Activated naive CD8-positive, alpha-beta T cell (primary cell): ENCODE data around the gene DNAJB4.

Experiments
- H3K27ac Mint-ChIP-seq: one replicate; pipeline ENCODE4 v1.8.0; 2021; ENCODE audit warnings: mixed read lengths
- H3K27me3 Mint-ChIP-seq: one replicate; pipeline ENCODE4 v1.8.0; 2021; ENCODE audit warnings: mixed read lengths
- H3K36me3 Mint-ChIP-seq: one replicate; pipeline ENCODE4 v1.8.0; 2021; ENCODE audit warnings: mixed read lengths
- H3K4me1 Mint-ChIP-seq: one replicate; pipeline ENCODE4 v1.8.0; 2021; ENCODE audit warnings: low read depth, mixed read lengths
- H3K4me3 Mint-ChIP-seq: one replicate; pipeline ENCODE4 v1.8.0; 2021; ENCODE audit warnings: mild to moderate bottlenecking, mixed read lengths
- H3K9me3 Mint-ChIP-seq: one replicate; pipeline ENCODE4 v1.8.0; 2021; ENCODE audit warnings: low read depth, mixed read lengths

Gene DNAJB4

DNA sequence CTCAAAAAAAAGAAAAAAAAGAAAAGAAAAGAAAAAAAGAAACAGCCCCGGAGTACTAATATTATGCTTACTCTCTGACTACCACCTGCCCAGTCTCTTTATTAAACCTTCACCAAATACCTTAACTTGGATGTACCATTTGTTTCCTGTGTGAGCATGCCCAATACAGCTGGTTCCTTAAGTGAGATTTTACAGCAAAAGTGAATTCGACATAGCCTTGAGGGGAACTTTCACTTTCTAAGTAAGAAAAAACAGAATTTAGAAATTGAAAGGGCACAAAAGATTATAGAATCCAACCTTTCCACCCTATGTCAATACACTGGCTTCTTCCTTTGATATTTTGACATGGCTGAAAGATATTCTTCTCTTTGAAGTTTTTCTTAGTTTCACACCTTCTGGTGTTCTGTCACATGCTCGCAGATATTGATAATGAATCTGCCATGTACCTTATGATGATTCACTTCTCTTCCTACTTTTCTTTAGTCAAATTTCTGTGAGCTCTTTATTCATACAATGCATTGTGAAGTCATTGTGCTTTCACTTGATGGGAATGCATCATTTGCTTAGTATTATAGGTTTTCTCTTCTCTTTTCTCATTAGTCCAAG, 35.8 kb downstream of the DNAJB4 start:
- peak overlapping the region; percentile 51 for H3K4me3 Mint-ChIP-seq
- peaks cover 2% of the 10 kb centered on the region for H3K36me3 Mint-ChIP-seq
- peaks cover 14% of the 10 kb centered on the region for H3K27me3 Mint-ChIP-seq
- H3K9me3 Mint-ChIP-seq, result peaks cover 3% of the 10 kb centered on the region
- H3K27ac Mint-ChIP-seq, result peak overlapping the region; percentile 78
- peaks cover 24% of the 10 kb centered on the region for H3K4me1 Mint-ChIP-seq

DNA sequence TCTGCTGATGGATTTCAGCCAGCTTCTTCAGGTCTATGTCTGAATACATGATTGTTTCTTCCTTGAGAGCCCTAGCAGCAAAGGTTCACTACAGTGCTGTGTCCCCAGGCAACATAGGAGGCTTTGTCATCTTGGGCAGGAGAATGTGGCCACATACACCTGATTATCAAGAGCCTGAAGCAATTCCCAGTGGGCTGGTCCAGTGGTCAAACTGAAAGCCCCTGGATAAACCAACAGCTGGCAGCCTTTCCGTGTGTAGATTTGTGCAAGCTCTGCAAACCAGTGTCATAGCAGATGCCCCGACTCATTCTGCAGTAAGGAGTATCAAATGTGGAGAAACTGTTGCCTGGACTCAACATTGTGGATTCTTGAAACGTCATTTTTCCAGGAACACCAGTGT, 38.7 kb downstream of the DNAJB4 start:
- peaks cover 3% of the 10 kb centered on the region for H3K9me3 Mint-ChIP-seq
- H3K27ac Mint-ChIP-seq, result no peak overlapping the region
- no peak overlapping the region for H3K4me3 Mint-ChIP-seq
- H3K27me3 Mint-ChIP-seq, result peaks cover 24% of the 10 kb centered on the region
- peaks cover 2% of the 10 kb centered on the region for H3K36me3 Mint-ChIP-seq
- H3K4me1 Mint-ChIP-seq, result peaks cover 39% of the 10 kb centered on the region

DNA sequence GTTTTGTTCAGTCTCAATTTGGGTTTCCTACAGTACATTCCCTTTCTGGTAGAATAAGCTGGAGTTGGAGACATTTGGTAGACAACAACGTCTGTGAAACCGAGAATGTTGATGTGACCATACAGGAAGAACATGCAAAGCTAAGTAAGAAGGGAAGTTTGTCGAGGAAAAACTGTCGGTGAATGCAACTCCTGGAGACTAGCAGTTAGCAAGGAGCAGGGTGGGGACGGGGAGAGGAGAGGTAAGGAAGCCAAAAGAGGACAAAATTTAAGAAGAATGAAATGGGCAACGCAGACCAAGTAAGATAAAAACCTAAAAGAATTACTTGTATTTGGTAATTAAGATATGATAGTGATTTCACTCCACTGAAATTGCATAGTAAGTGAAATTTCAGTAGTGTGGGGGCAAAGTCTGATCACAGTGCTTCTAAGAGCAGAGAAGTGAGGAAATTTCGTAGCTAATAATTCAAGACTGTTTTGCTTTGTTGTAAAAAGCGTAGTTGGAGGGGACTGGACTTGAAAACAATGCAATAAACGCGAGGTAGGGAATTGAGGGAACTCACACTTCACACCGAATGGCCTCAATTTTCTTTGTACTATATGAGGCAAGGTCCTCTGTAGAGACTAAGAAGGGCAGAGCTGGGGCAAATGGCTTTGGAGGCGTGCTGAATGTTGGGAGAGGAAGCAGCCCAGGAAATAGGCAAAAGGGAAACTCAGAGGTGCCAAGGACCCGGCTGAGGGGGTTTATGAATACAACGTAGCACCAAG, 40.2 kb downstream of the DNAJB4 start:
- H3K36me3 Mint-ChIP-seq, result peaks cover 4% of the 10 kb centered on the region
- H3K27ac Mint-ChIP-seq, result no peak overlapping the region
- peaks cover 40% of the 10 kb centered on the region for H3K4me1 Mint-ChIP-seq
- H3K27me3 Mint-ChIP-seq, result peaks cover 31% of the 10 kb centered on the region
- peak overlapping the region; percentile 80 for H3K4me3 Mint-ChIP-seq
- peaks cover 3% of the 10 kb centered on the region for H3K9me3 Mint-ChIP-seq

DNA sequence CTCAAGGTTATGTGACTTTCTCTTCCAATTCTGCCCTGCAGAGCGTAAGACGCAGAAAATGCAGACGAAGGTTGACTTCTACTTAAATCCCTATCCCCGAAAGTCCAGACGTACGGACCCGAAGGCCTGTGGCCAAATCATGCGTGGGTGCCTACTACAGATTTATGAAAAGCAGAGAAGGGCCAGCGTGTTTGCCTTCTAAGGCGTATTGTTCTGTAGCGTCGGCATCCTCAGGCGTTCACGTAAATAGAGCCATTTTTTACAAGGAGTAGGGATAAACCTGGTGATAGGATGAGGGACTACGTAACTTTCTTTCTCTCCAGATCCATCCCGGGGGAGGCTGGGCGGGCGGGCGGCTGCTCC, 40.8 kb downstream of the DNAJB4 start:
- Mint-ChIP-seq H3K27me3 (peaks cover 31% of the 10 kb centered on the region), H3K4me3 (peak overlapping the region; percentile 80), H3K36me3 (peaks cover 2% of the 10 kb centered on the region), H3K27ac (no peak overlapping the region), H3K9me3 (peaks cover under 1% of the 10 kb centered on the region), H3K4me1 (peaks cover 34% of the 10 kb centered on the region)

DNA sequence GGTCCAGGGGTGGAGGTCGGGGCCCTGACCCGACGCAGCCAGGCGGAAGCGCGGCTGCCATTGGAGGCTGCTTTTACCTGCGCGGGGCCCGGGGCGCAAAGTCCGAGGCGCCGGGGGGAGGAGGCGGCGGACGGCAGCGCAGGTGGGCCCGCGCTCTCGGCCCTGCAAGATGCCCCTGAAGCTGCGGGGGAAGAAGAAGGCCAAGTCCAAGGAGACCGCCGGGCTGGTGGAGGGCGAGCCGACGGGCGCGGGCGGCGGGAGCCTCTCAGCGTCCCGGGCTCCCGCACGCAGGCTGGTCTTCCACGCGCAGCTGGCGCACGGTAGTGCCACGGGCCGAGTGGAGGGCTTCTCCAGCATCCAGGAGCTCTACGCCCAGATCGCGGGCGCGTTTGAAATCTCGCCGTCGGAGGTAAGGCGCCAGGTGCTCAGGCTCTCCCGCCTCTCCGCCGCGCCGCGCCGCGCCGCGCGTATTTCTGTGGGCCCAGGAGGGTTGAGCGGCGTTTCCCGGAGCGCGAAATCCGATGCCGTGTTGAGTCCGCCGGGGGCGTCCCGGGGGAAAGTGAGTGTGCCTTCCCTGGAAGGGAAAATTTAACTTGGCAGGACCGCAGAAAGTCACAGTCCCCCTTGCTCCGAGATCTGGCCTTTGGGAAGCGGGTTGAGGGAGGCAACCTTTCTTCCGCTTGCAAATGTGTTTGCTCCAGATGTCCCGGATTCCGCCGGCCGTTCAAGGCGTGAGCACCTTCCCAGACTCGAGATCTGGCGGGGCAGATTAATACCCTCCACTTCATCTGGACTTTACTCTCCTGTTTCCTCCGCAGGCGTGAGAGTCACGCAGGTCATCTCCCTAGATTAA, 41.4 kb downstream of the DNAJB4 start, which contains the start of gene GIPC2:
GIPC2 (plus strand) TSS at position 41 of the 853 bp plus-strand sequence; CDS start at position 170, 129 bp downstream.
- H3K27me3 Mint-ChIP-seq, result peaks cover 31% of the 10 kb centered on the region
- peaks cover 29% of the 10 kb centered on the region for H3K4me1 Mint-ChIP-seq
- peak within 1 kb of the TSS; percentile 83 for H3K4me3 Mint-ChIP-seq
- H3K27ac Mint-ChIP-seq, result no peak within 1 kb of the TSS
- peaks cover 2% of the 10 kb centered on the region for H3K36me3 Mint-ChIP-seq
- H3K9me3 Mint-ChIP-seq, result no peaks in the 10 kb centered on the region

DNA sequence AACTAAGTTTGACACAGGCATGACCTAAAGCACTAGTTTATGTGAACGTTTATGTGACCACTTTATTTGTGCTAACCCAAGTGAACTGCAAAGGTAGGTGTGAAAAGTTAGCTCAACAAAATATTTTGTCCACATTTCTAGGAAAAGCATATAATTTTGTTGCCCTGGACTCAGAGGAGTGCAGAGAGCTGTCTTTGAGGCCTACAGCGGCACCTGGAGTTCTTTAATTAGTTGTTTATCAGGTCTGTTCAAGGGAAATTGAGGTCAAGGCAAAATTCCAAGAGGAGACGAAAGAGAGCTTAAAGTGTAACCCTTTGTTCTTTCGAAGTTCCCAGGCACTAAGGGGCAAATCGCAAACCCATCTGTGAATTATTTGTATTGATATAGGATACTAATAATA, 42.4 kb downstream of the DNAJB4 start:
- Mint-ChIP-seq H3K4me1 (peaks cover 29% of the 10 kb centered on the region), H3K4me3 (peak overlapping the region; percentile 83), H3K27me3 (peaks cover 33% of the 10 kb centered on the region)

DNA sequence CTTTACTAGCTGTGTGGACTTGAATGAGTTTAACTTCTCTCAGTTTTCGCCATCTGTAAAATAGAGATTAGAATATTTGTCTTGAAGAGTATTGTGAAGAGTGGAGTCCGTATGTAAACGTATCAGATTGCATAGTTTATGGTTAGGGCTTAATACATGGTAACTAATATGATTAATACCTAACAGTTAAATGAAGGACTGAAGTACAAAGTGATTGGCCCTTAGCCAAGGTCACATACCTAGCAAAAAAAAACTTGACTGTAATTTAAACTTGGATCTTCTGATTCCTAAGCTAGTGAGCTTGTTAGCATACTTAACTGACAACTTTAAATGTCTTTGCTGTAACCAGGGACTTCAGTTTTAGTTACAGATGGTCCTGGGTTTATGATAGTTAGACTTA, 42.9 kb downstream of the DNAJB4 start:
- peak overlapping the region; percentile 28 for H3K4me3 Mint-ChIP-seq
- no peaks in the 10 kb centered on the region for H3K9me3 Mint-ChIP-seq
- peaks cover 29% of the 10 kb centered on the region for H3K4me1 Mint-ChIP-seq
- H3K36me3 Mint-ChIP-seq, result peaks cover 7% of the 10 kb centered on the region
- H3K27ac Mint-ChIP-seq, result no peak overlapping the region
- peaks cover 33% of the 10 kb centered on the region for H3K27me3 Mint-ChIP-seq

More for the DNA sequence above, 42.4 kb downstream of the DNAJB4 start:
- Mint-ChIP-seq H3K9me3 (no peaks in the 10 kb centered on the region), H3K27ac (no peak overlapping the region), H3K36me3 (peaks cover 6% of the 10 kb centered on the region)

DNA sequence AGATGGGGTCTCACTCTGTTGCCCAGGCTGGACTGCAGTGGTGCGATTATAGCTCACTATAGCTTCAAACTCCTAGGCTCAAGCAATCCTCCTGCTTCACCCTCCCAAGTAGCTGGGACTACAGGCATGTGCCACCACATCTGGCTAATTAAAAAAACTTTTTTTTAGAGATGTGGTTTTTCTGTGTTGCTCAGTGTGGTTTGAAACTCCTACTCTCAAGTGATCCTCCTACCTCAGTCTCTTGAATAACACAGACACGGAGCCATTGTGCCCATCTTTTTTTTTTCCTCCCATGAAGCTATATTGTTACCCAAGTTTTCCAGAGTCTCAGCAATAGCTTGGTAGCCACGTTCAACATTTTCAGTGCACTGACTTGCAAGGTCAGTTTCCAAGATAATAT, 43.7 kb downstream of the DNAJB4 start:
- Mint-ChIP-seq H3K36me3 (peaks cover 7% of the 10 kb centered on the region), H3K4me3 (no peak overlapping the region), H3K9me3 (no peaks in the 10 kb centered on the region), H3K27me3 (peaks cover 30% of the 10 kb centered on the region), H3K27ac (no peak overlapping the region), H3K4me1 (peaks cover 29% of the 10 kb centered on the region)

DNA sequence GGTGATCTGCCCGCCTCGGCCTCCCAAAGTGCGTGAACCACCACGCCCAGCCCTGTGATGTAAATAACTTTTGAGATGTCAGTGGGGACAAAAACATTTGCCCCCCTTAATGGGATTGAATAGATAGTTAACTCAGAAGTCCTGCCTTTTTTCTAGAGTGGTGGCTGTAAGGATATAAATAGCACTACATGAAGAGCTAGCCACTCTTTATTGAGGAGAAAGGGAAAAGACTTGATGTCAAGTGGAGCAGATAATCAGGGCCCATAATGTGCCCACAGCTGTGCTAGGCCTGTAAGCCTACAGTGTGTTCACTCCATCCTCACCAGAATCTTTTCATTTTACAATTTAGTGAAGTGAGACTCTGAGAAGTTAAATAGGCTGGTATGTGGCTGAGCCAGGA, 44.7 kb downstream of the DNAJB4 start:
- H3K27me3 Mint-ChIP-seq, result peaks cover 30% of the 10 kb centered on the region
- H3K4me1 Mint-ChIP-seq, result peaks cover 29% of the 10 kb centered on the region
- no peak overlapping the region for H3K27ac Mint-ChIP-seq
- peaks cover 7% of the 10 kb centered on the region for H3K36me3 Mint-ChIP-seq
- no peaks in the 10 kb centered on the region for H3K9me3 Mint-ChIP-seq
- H3K4me3 Mint-ChIP-seq, result no peak overlapping the region

DNA sequence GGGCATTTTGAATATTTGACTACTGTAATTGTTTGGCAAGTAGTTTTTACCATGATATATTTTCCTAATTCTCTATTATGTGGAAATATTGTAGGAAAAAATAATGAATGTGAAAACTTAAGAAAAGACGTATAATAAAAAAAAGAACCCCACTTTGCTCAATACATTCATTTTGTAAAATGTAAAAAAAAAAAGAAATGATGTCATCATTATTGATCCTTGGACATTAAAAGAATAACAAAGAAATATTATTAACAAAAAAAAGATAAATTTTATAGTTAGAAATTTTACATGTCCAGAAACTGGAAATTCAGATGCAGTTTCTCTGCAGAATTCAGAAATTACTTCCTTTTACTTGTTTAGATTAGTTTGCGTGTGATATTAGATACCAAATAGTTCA, 46.3 kb downstream of the DNAJB4 start:
- Mint-ChIP-seq H3K4me1 (peaks cover 17% of the 10 kb centered on the region), H3K9me3 (no peaks in the 10 kb centered on the region), H3K36me3 (peaks cover 9% of the 10 kb centered on the region), H3K27ac (no peak overlapping the region), H3K4me3 (no peak overlapping the region), H3K27me3 (peaks cover 19% of the 10 kb centered on the region)

DNA sequence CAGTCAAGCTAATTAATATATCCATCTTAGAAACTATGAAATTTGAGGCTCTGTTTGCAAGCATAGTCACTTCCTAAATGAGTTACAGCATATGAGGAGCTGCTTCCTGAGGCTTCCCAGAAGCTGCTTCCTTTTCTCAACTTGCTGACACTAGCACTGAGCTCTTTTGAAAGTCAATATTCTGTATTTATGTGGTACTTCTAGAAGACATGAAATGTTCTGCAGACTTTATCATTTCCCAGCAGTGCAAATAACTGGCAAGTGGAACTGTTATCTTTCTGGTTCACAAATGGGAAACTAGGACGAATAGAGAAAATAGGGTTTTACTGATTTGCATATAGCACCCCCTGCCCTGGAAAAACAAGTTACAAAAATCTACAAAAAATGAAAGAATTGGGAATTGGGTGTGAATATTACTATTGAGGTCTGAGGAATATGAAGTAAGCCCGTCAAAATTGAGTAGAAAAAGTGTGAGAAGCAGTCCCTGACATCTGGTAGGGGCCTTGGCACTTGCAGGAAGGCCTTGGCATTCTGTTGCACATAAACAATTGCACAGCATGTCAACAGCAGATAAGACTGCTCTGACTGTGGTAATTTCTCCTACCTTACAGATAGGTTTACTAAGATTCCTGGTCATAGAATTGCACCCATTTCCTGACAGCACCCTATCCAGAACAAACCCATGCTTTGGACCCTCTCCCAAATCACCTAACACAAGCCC, 48.1 kb downstream of the DNAJB4 start:
- Mint-ChIP-seq H3K4me3 (no peak overlapping the region), H3K27me3 (peaks cover 11% of the 10 kb centered on the region), H3K9me3 (no peaks in the 10 kb centered on the region), H3K36me3 (peaks cover 9% of the 10 kb centered on the region), H3K27ac (no peak overlapping the region), H3K4me1 (peaks cover 5% of the 10 kb centered on the region)

DNA sequence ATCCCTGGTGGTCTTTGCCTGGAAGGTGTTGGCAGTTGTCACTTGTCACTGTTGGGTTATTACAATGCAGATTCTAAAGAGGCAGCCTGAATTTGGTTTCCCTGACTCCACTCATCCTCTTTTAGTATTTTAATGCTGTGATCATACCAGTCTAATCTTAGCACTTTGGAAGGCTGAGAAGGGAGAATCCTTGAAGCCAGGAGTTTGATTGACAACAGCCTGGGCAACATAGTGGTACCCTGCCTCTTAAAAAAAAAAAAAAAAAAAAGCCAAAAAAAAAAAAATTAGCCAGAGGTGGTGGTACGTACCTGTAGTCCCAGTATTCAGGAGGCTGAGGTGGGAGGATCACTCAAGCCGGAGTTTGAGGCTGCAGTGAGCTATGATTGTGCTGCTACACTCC, 48.8 kb downstream of the DNAJB4 start:
- Mint-ChIP-seq H3K36me3 (peaks cover 9% of the 10 kb centered on the region), H3K27ac (no peak overlapping the region), H3K9me3 (no peaks in the 10 kb centered on the region), H3K4me1 (peaks cover 2% of the 10 kb centered on the region), H3K4me3 (no peak overlapping the region), H3K27me3 (peaks cover 8% of the 10 kb centered on the region)

DNA sequence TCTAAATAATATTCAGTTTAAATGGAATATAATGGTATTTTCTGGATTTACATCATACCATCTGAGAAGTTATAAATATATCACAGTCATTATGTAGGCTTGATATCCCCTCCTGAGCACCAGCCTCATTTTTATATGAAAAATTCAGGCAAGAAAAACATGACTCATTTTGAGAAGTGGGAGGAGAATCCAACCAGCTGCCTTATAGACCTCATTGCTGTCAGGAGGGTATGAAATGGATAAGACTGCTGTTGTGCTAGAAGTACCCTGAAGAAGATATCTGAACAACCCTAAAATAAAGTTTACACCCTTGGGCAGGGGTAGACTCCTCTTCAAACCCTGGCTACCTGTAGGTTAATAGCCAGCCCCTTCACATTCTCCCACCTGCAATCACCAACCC, 49.8 kb downstream of the DNAJB4 start:
- Mint-ChIP-seq H3K4me3 (no peak overlapping the region), H3K27ac (no peak overlapping the region), H3K4me1 (no peaks in the 10 kb centered on the region), H3K9me3 (no peaks in the 10 kb centered on the region), H3K36me3 (peaks cover 7% of the 10 kb centered on the region), H3K27me3 (peaks cover 1% of the 10 kb centered on the region)

DNA sequence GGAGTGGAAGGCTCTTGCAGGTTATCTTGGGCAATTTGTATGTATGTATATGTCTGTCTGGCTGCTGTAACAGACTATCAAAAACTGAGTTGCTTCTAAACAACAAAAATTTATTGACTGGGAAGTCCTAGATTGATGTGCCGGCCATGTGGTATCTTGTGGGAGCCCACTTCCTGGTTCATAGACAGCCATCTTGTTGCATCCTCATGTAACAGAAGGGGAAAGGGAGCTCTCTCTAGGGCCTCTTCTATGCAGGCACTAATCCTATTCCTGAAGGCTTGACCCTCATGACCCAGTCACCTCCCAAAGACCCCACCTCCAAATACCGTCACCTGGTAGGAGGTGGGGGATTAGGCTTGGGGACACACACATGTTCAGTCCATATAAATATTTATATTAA, 50.2 kb downstream of the DNAJB4 start:
- no peak overlapping the region for H3K27ac Mint-ChIP-seq
- H3K36me3 Mint-ChIP-seq, result peaks cover 7% of the 10 kb centered on the region
- H3K4me1 Mint-ChIP-seq, result no peaks in the 10 kb centered on the region
- H3K4me3 Mint-ChIP-seq, result no peak overlapping the region
- H3K9me3 Mint-ChIP-seq, result no peaks in the 10 kb centered on the region
- peaks cover 1% of the 10 kb centered on the region for H3K27me3 Mint-ChIP-seq
